Suprapubic skin (tissue), 4 donors: ENCODE results near the gene ANKRD44. TPM values are rescaled to one million over a fixed set of nuclear protein-coding genes. Genes with fewer than 3 reads are reported as not detected.
"Not testable (repeated sequence)": the region's sequence is repeated elsewhere in the genome, so short reads cannot be mapped to it uniquely, and the experiment has no call there.

Experiments
- DNase-seq, 2 donors: peaks; one replicate each; pipeline ENCODE4 v3.0.0-alpha.2; 2019; ENCODE audit warnings: low spot score in 2 of 2
- H3K27ac ChIP-seq: fragments of 200-600 bp; sonication (generic); one replicate; pipeline ENCODE4 v1.5.1; 2019
- H3K27me3 ChIP-seq: fragments of 200-600 bp; sonication (generic); one replicate; pipeline ENCODE4 v1.5.1; 2019
- H3K36me3 ChIP-seq: fragments of 200-600 bp; sonication (generic); one replicate; pipeline ENCODE4 v1.5.1; 2019
- H3K4me1 ChIP-seq: fragments of 200-600 bp; sonication (generic); one replicate; pipeline ENCODE4 v1.5.1; 2019
- H3K4me3 ChIP-seq: fragments of 200-600 bp; sonication (generic); one replicate; pipeline ENCODE4 v1.5.1; 2019; ENCODE audit warnings: mild to moderate bottlenecking
- H3K9me3 ChIP-seq: fragments of 200-600 bp; sonication (generic); one replicate; pipeline ENCODE4 v1.5.1; 2019
- EP300 ChIP-seq: sonication (generic); formaldehyde crosslinking; IDR thresholded peaks from one replicate; pipeline ENCODE4 v1.6.1; 2017; ENCODE audit warnings: antibody characterized with exemption
- POLR2A ChIP-seq, 2 donors: fragments of 450-650 bp; IDR thresholded peaks; one replicate each; pipeline ENCODE4 v1.6.1; 2017; ENCODE audit warnings: antibody characterized with exemption in 2 of 2, mild to moderate bottlenecking in 2 of 2, moderate library complexity in 2 of 2
- POLR2AphosphoS5 ChIP-seq, 3 donors: sonication (generic); formaldehyde crosslinking; IDR thresholded peaks; one replicate each; pipeline ENCODE4 v1.6.1; 2017; ENCODE audit warnings: antibody characterized with exemption in 3 of 3
- WGBS: methylation state at CpG from one replicate; pipeline ENCODE4 v1.1.5; 2018; 5-methylcytosine and 5-hydroxymethylcytosine counted together
- total RNA-seq, 4 donors: library from RNA; depleted of rRNA; stranded (reverse); fragments of >200 nt; gene quantifications; one replicate each; pipeline ENCODE4 v1.1.0, GENCODE V29; 2016
- TF ChIP-seq, protein P1 (sequence below), 2 donors: fragments of 200-600 bp in 1 of 2; fragments of 450-650 bp in 1 of 2; sonication (generic) in 1 of 2; IDR thresholded peaks; one replicate each; pipeline ENCODE4 v1.5.1; 2016 to 2019; ENCODE audit warnings: antibody characterized with exemption in 2 of 2, mild to moderate bottlenecking in 1 of 2, moderate library complexity in 1 of 2

ANKRD44 gene
- total RNA-seq, 4 donors from 2014 or later: 6.3 to 34.4 (median 17.8) TPM

DNA sequence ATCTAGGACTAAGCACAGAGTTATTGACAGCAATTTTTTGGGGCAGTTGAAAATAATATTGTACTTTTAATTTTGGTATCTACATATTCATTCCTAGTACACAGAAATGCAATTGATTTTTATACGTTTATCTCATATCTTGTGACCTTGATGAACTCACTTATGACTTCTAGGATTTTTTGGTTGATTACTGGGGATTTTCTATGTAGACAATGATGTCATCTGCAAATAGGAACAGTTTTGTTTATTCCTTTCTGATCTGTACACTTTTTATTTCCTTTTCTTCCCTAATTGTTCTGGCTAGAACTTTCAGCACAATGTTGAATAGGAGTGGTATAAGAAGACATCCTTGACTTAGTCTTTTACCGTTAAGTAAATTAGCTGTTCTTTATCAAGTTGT lies 240.6 kb downstream of the ANKRD44 start:
- Histone ChIP-seq H3K36me3 (no peaks in the 10 kb centered on the region), H3K27ac (no peak overlapping the region), H3K27me3 (no peaks in the 10 kb centered on the region), H3K4me1 (peaks cover 3% of the 10 kb centered on the region), H3K4me3 (no peak overlapping the region), H3K9me3 (no peaks in the 10 kb centered on the region)
- no peak for DNase-seq
- 71% methylated on average over 2 of the region's 2 CpGs for WGBS
- no peak for TF ChIP-seq POLR2A (IDR thresholded peaks at IDR 0.05)
- TF ChIP-seq, protein P1, sequence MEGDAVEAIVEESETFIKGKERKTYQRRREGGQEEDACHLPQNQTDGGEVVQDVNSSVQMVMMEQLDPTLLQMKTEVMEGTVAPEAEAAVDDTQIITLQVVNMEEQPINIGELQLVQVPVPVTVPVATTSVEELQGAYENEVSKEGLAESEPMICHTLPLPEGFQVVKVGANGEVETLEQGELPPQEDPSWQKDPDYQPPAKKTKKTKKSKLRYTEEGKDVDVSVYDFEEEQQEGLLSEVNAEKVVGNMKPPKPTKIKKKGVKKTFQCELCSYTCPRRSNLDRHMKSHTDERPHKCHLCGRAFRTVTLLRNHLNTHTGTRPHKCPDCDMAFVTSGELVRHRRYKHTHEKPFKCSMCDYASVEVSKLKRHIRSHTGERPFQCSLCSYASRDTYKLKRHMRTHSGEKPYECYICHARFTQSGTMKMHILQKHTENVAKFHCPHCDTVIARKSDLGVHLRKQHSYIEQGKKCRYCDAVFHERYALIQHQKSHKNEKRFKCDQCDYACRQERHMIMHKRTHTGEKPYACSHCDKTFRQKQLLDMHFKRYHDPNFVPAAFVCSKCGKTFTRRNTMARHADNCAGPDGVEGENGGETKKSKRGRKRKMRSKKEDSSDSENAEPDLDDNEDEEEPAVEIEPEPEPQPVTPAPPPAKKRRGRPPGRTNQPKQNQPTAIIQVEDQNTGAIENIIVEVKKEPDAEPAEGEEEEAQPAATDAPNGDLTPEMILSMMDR (IDR thresholded peaks at IDR 0.05): no peak
- TF ChIP-seq EP300: no peak
- TF ChIP-seq POLR2AphosphoS5 (IDR thresholded peaks at IDR 0.05): no peak

DNA sequence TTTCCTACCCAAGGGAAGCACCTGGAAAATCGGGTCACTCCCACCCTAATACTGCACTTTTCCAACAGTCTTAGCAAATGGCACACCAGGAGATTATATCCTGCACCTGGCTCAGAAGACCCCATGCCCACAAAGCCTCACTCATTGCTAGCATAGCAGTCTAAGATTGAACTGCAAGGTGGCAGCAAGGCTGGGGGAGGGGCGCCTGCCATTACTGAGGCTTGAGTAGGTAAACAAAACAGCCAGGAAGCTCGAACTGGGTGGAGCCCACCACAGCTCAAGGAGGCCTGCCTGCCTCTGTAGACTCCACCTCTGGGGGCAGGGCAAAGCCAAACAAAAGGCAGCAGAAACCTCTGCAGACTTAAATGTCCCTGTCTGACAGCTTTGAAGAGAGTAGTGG lies 248.0 kb downstream of the ANKRD44 start:
- H3K4me3 ChIP-seq, H3K36me3 ChIP-seq, H3K27ac ChIP-seq, H3K9me3 ChIP-seq, H3K4me1 ChIP-seq, H3K27me3 ChIP-seq, DNase-seq: not testable (repeated sequence)
- WGBS: 66% methylated on average over 3 of the region's 3 CpGs

DNA sequence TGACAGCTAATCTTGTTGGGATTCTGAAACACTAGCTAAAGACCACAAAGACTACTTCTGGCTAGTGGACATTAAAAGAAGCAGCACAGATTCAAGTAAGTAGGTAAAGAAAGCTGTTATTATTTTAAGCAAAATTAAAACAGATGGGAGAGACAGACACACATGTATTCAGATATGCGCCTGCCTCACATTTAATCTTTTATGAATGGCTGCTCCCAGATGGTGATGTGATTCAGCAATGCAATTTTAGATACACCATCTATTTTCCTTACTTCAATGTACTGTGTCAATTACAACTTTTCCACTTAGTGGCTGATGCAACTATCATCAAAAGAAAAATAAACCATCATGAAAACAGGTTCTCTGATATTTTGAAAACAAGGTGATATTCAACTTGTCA lies 251.1 kb downstream of the ANKRD44 start:
- Histone ChIP-seq H3K27me3 (no peaks in the 10 kb centered on the region), H3K9me3 (no peaks in the 10 kb centered on the region), H3K4me1 (no peaks in the 10 kb centered on the region), H3K4me3 (no peak overlapping the region), H3K27ac (no peak overlapping the region), H3K36me3 (no peaks in the 10 kb centered on the region)
- TF ChIP-seq POLR2A (IDR thresholded peaks at IDR 0.05): no peak
- no peak for TF ChIP-seq POLR2AphosphoS5 (IDR thresholded peaks at IDR 0.05)
- no peak for TF ChIP-seq EP300
- TF ChIP-seq, protein P1 (IDR thresholded peaks at IDR 0.05): no peak
- DNase-seq: no peak
- 93% methylated on average over 1 of the region's 1 CpG for WGBS

DNA sequence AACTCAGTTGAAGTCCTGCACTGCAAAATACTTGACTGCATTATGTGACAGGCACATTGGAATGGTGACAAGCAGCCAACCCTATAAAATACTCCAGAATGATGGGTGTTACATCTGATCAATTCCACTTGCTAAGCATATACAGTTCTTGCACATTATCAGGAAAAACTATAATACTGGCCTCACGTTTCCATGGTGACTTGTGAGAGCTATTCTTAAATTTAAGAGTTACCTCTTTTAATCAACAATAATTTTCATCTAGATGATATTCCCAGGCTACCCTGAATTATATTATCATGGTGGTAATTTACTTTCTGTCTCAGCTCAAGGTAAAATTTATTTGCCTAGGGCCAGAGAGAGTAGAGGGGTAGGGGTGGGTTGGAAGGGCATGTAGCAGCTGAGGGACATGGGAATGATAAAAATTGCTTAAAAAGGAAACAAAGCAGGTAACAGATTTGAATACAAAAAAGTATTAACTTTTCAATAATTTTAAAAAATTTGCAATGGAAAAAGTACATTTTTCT lies 251.7 kb downstream of the ANKRD44 start:
- 97% methylated on average over 1 of the region's 1 CpG for WGBS
- Histone ChIP-seq H3K4me1 (no peaks in the 10 kb centered on the region), H3K27me3 (no peaks in the 10 kb centered on the region), H3K4me3 (no peak overlapping the region), H3K9me3 (no peaks in the 10 kb centered on the region), H3K27ac (no peak overlapping the region), H3K36me3 (no peaks in the 10 kb centered on the region)
- DNase-seq: no peak
- TF ChIP-seq, protein P1 (IDR thresholded peaks at IDR 0.05): no peak
- TF ChIP-seq POLR2A (IDR thresholded peaks at IDR 0.05) (no peak), EP300 (no peak), POLR2AphosphoS5 (IDR thresholded peaks at IDR 0.05) (no peak)

- Histone ChIP-seq H3K27ac (no peak overlapping the region), H3K9me3 (no peaks in the 10 kb centered on the region), H3K36me3 (no peaks in the 10 kb centered on the region), H3K4me1 (peaks cover under 1% of the 10 kb centered on the region), H3K4me3 (no peak overlapping the region), H3K27me3 (no peaks in the 10 kb centered on the region)
- 82% methylated on average over 2 of the region's 2 CpGs for WGBS
- TF ChIP-seq POLR2A (IDR thresholded peaks at IDR 0.05) (no peak), EP300 (no peak), POLR2AphosphoS5 (IDR thresholded peaks at IDR 0.05) (no peak)
- TF ChIP-seq, protein P1 (IDR thresholded peaks at IDR 0.05): no peak
- DNase-seq: no peak
Measured at GRCh38 chr2:197057959-197058358, 252.6 kb downstream of the ANKRD44 start.

DNA sequence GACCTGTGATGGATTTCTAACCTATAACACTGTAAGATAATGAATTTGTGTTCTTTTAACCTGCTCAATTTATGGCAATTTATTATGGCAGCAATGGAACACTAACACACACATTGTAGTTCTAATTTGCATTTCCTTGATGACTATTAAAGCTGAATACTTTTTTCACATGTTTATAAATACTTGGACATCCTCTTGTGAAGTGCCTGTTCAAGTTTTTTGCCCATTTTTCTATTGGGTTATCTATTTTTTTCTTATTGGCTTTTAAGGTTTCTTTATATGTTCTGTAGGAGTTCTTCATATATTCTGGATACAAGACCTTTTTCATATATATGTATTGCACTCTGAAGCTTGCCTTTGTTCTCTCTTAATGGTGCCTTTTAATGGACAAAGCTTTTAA lies 255.5 kb downstream of the ANKRD44 start:
- H3K4me1 ChIP-seq: peaks cover 8% of the 10 kb centered on the region
- no peak for DNase-seq
- no peaks in the 10 kb centered on the region for H3K36me3 ChIP-seq
- no peaks in the 10 kb centered on the region for H3K27me3 ChIP-seq
- TF ChIP-seq POLR2A (IDR thresholded peaks at IDR 0.05) (no peak), POLR2AphosphoS5 (IDR thresholded peaks at IDR 0.05) (no peak), EP300 (no peak)
- TF ChIP-seq, protein P1 (IDR thresholded peaks at IDR 0.05): no peak
- no peak overlapping the region for H3K27ac ChIP-seq
- H3K4me3 ChIP-seq: no peak overlapping the region
- H3K9me3 ChIP-seq: no peaks in the 10 kb centered on the region
